Pons (tissue), 1 donor: ENCODE measurements around the gene CCNQ.

ENCODE experiments used
- DNase-seq: peaks from one replicate; pipeline ENCODE4 v3.0.0-alpha.2; 2016; ENCODE audit warnings: low spot score

CCNQ gene

DNA sequence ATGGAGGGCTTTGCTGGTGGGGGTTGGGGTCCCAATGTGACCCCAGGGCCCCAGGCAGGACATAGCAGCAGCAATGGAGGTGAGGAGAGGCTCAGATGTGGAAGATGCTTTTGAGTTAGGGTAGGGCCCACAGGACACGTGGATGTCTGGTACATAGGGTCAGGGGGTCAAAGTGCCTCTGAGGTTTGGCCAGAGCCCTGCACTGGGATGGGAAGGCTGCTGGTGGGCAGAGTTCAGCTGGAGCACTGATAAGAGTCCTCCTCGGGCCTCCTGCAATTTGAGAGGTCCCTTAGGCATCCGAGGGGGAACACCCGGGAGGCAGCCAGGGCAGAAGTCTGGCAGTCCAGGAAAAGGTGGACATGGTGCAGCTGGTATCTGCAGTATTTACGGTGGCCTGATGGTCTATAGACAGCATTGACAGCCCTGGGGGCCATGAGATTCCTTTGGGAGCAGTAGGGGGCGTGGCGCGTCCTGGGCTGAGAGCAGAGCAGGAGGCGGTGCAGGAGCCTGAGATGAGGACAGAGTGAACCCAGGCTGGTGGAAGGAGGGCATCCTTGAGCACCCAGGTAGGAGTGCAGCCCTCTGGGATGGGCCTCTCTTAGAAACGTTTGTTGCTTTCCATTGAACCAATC lies 22.6 kb downstream of the CCNQ start:
- DNase-seq = no peak

DNA sequence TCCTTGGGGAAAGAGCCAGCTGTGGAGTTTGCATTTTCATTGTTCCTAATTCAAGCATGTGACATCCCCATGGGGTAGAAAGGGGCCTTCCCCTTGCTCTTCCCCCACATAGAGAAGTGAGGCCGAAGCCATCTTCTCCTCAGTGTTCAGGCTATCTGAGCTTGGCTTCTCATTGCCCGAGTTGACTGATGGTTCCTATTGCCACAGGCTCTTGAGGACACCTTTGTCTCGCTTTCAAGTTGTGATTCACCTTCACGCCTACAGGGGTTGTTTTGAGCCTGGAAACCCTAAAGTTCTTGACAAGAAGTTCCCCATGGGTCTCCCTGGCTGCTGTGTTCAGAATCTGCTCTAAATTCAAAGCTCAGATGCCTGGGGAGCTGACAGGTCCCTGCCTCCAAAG lies 25.0 kb downstream of the CCNQ start:
- DNase-seq = no peak

DNA sequence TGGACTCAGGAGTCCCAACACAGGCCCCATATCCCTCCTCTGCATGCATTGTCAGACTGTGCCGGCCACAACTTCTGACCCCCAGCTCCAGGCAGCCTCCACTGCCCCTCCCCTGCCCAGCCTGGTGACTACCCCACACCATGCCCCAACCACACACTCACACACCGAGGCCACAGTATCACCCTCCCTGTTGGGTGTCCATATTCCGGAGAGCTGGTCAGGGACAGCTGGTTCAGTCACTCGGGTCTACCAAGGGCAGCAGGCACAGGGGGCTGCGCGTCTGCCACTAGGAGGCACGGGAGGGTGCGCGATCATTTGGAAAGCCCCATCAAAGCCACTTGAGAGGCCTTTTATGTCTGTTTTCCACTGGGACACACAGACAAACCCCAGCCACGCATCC lies 26.3 kb downstream of the CCNQ start:
- no peak for DNase-seq

DNA sequence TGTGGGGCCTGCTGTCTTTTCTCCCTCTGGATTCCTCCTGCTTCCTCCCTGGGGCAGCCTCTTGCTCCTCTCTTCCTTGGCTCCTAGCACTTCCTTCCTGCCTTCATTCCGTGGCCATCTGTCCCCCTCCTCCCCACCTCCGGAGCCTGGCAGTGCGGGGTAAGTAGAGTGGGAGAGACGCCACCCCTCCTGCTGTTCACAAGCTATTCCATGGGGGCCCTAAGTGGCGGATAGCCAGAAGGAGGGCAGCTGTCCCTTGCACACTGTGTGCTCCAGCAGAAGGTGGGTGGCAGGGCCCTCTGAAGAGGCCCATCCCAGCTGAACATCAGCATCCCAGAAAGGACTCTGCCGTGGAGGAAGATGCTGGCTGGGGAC lies 27.4 kb downstream of the CCNQ start:
- DNase-seq = no peak

DNA sequence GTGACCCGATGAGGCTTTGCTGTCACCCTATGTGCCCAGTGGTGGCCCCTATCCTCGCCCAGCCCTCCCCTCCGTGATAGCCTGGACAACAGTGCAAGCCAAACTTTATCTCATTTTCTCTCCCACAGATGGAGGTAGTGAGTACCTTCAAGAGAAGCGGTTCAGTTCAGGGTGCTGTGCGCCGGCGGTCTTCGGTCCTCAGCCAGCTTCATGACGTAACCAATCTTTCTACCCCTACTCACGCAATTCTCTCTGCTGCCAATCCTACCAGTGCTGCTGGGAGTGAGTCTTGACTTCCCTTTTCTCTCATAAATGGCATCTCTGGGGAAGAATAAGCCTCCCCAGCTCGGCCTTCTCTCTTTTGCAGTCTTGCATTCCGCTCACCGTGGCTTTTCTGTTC lies 29.5 kb downstream of the CCNQ start:
- DNase-seq = no peak

DNA sequence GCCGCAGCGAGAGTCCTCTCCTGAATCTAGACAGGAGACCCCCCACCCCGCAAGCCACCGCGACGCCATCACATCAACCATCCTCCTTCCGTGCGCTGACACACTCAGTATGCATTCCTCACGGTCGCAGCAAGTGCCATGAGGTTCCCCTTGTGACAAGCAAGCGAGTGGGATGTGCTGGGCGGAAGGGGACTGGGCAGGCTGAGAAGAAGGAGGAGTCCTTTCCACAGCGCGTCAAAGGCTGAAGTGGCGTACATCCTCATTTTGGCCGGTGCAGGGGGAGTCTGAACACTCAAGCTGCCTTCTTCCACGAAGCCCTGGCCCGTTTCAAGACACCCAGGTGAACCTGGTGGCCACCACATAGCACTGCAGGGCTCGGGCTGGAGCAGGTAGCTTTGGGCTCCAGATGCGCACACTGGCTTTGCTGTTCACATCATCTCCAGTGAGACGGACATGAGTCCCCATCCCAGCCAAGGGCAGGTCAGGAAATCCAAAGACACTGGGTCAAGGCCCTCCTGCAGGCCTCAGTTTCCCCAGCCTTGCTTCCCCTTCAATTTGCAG lies 30.4 kb downstream of the CCNQ start:
- no peak for DNase-seq

DNA sequence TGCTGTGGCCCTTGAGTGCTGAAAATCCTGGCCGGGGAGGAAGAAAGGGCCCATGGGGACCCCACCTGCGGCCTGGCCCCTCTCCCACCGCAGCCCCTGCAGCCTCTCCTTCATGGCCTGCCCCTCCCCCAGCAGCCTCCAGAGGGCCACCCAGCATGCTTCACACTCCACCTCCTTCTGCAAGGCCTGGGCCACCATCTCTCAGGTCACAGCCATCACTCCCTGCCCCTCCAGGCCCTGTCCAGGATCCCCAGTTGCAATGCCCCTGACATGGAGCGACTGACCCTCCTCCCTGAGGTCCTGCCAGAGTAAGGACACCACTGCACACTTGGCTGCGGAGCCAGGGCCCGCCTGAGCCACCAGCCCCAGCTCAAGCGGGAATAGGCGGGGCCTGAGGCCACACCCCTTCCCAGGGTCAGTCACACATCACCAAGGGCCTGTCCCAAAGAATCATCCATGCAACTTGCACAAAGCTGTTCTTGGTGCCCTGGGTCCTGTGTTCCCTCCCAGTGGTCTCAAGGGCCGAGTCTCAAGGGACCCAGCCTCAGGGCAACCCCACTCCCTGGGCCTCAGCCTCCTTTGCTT lies 32.9 kb downstream of the CCNQ start:
- no peak for DNase-seq

DNA sequence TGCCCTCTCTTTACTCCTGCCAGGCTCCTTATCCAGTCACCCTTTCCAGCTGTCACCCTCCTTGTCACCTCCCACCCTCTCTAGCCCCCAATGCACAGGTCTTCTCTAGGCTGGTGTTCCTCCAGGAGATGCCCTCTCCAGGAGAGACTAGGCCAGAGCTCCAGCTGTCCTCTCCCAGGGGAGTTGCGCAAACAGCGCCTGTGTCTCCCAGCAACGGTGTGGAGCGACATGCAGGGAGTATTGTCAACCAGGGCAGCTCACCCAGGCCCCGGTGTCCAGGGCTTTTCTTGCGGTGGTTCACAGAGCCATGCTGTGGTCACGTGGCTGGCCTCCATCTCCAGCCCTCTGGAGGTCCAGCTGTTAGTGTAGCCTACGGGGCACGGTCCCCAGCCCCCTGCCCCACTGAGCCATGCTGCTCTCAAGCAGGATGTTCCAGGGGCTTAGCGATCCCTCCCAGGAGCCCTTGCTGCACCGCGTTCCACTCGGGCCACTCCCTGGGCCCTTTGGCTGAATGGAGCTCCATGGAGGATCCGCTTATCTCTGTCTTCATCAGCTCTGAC lies 34.8 kb downstream of the CCNQ start:
- no peak for DNase-seq

DNA sequence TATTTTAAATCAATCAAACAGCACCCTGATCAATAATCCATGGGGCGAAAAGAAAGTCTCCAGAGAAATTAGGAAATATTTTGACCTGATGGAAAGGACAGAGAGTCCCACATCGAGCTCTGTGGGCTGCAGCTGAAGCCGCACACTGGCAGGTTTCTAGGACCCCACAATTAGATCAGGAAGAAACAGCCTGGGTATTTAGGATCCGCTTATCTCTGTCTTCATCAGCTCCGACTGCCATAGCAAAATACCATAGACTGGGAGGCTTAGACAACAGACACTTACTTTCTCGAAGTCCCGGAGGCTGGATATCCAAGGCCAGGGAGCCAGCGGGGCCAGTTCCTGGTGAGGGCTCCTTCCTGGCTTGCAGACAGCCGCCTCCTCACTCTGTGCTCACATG lies 36.4 kb downstream of the CCNQ start:
- no peak for DNase-seq

DNA sequence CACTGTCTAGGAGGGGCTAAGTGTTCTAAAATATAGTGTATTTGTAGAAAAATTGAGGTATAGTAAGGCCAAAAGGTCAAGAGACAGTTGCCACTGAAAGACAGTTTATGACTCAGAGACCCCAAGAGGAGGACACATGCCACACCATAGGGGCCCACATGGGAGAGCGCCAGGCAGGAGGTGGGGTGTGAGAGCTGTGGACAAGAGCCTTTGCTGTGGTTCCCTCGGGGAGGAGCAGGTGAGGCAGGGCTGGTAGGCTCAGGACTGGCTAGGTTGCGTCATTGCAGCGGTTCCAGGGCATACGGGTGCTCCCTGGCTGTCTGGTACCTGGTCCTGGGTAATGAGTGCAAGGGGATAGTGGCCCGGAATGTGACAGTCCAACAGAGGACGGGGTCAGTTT lies 37.6 kb downstream of the CCNQ start:
- DNase-seq = no peak

DNA sequence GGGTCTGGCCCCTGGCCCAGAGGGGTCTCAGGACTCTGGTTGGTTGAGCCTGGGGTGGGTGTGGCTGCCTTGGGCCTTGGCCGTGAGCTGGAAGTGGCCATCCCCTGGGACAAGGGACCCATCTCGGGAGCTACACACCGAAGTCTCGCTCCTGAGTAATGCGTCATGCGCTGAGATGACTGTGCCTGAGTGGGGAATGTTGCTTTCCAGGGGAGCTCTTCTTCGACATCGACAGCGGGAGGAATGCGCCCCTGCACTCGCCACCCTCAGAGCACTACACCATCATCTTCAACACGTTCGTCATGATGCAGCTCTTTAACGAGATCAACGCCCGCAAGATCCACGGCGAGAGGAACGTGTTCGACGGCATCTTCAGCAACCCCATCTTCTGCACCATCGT lies 38.5 kb downstream of the CCNQ start:
- DNase-seq = no peak

DNA sequence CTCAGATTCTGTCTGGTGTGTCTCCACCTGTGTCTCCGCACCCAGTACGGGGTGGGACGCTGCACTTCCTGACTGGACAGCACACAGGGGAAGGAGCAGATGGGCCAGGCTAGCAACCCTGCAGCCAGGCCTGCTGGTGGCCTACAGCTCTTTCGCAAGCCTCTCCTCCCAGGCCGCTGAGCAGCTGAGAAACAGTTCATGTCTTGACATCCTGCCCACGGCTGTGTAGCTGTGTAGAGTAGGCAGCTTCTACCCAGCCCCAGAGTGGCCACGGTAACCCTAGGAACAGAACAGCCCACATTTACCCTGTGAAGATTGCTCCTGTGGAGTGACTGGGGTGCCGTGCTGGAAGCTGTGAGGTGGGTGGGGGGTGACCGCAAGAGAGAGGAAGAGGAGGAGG lies 38.9 kb downstream of the CCNQ start:
- DNase-seq = no peak

DNA sequence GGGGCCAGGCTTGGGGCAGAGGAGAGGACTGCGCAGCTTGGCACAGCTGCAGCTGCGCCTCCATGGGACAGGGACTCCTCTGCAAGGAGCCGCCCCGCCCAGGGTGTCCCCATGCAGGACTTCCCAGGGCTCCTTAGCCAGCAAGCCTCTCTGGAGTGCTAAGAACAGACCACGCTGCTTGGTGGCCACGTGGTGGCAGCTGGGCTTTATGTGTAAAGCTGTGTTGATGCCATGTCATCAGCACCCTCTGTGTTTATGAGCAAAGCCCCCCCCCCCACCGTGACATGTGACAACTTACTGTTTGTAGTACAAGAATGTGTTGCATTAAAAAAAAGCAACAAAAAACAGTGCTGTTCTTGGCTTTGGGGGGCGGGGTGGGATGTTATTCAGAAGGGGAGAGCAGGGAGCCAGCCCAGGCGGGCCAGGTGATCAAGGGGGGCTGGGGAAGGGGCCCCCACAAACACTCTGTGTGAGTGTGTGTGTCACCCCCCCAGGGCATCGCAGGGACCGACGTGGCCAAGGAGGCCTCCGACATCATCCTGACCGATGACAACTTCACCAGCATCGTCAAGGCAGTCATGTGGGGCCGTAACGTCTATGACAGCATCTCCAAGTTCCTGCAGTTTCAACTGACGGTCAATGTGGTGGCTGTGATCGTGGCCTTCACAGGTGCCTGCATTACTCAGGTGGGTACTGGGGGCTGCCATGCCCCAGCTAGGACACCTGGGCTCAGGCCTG lies 41.2 kb downstream of the CCNQ start:
- DNase-seq = no peak

DNA sequence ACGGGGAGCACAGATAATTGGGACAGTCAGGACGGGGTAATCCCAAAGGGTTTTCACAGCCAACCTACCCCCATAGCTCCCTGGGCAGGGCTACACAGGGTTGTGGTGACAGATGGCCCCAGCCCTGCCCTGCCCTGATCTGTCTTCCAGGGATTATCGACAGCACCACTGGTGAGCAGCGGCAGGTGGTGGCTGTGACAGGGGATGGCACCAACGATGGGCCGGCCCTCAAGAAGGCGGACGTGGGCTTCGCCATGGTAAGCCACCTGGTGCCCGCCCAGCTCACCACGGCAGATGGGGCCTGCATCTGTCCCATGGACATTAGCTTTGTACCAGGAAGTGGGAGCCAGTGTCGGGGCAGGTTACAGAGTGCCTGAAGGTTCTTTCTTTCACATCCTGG lies 42.2 kb downstream of the CCNQ start:
- DNase-seq = no peak

DNA sequence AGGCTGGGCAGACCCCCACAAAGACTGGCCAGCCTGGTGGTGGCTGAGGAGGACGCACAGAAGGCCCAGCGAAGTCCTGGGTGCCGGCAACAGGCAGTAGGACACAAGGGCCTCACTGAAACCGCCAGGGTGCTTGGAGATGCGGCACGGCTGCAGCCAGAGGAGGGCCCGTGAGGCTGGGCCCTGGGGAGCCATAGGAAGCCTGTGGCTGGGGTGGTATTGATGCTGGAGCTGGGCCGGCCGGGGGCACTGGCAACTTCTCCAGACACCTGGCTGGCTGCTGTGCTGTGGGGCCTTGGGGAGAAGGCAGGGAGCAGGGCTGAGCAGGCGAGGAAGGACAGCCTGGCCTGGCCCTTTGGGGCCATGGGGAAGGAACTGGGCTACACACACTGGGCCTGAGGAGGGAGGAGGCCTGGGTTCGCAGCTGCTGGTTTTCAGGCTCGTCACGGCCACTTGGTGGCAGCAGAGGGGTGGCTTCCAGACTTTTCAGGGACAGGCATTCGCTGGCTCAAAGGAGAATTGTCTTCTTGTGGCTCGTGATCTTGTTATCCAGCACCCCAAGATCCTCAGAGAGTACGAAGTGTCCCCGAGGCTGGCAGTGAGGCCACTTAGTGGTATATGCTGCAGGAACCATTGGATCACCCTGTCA lies 44.3 kb downstream of the CCNQ start:
- DNase-seq = peak; percentile 83

DNA sequence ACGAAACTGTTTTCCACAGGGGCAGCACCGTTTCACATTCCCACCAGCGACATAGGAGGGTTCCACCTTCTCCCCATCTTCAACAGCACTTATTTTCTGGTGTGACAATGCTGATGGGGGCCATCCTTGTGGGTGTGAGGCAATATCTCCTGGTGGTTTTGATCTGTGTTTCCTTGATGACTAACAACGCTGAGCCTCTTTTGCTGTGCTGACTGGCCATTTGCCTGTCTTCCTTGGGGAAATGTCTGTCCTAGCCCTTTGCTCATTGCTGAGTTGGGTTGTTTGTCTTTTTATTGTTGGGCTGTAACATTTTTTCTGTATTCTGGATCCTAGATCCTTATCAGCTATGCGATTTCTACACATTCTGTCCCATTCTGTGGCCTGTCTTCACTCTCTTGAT lies 47.8 kb downstream of the CCNQ start:
- no peak for DNase-seq

DNA sequence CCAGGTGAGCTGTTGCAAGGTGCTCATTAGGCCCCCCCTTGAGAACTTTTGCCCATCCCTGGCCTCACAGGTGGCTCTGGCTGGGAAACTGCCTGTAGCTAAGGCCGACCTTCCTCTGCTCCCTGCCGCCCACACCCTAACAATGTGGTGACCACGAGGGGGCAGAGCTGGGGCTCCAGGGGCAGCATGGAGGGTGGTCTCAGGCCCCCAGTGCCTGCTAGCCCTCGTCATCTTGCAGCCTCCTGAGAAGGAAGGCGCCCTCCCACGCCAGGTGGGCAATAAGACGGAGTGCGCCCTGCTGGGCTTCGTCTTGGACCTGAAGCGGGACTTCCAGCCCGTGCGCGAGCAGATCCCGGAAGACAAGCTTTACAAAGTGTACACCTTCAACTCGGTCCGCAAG lies 49.1 kb downstream of the CCNQ start:
- no peak for DNase-seq

DNA sequence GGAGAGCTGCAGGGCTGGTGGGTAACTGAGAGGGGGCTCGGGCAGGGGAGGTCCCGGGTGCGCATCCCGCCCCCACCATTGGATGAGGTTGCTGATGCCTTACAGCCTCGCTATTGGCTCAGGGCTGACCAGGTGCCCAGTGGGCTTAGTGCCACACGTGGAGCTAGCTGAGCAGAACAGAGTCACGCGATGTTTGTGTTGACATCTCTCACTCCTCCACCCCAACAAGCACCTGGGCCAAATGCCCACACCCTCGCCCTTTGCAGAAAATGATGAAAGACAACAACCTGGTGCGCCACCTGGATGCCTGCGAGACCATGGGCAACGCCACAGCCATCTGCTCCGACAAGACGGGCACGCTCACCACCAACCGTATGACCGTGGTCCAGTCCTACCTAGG lies 49.7 kb downstream of the CCNQ start:
- no peak for DNase-seq

DNA sequence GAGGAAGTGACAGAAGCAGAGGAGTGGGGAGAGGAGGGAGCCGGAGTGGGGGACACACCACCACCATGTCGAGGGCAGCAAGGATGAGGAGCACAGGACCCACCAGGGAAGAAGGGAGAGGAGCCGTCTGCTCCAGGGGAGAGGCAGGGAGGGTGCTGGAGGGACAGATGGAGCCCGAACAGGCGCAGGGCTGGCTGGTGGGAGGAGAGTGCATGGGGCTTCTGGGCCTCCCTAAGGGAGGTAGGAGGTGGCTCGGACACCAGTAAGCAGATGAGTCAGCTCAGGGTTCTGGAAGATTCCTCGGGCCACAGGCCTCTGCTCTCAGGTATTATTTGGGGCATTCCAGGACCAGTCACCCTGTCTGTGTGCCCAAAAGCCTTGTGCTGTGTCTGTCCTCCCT lies 51.7 kb downstream of the CCNQ start:
- DNase-seq = no peak

DNA sequence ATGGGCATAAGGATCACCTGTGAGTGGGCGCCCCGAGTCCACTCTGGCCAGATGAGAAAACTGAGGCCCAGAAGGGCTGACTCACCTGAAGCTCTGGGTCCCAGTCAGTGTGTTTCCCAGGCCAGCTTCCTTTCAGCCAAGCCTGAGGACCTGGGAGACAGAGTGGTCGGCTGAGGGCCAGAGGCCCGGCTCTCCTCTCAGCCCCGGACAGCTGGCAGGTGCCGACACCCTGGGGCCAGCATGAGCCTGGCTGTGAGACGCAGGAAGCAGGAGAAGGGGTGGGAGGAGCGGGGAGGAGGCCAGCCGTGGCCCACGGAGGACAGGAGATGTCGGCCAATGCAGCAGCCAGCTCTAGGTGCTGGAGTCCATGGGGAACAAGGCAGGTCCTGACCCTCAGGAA lies 52.6 kb downstream of the CCNQ start:
- no peak for DNase-seq

DNA sequence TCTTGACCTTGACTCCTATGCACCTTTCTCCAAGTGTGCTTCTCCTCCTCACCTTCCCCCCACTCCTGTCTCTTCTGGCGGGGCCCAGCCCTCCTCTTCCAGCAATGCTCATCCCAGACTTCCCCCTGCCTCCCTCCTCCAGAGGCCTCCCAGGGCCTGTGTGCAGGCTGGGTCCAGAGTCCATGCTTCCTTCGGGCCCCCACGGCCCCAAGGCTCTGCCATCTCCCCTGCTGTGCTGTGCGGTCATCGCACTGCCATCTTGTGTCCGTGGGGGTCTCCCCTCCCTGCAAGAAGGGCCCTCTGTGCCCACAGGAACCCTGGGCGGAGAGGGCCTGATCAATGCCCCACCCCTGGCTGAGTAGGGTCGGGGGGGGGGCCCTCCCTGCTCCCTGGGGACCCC lies 54.2 kb downstream of the CCNQ start:
- DNase-seq = no peak

DNA sequence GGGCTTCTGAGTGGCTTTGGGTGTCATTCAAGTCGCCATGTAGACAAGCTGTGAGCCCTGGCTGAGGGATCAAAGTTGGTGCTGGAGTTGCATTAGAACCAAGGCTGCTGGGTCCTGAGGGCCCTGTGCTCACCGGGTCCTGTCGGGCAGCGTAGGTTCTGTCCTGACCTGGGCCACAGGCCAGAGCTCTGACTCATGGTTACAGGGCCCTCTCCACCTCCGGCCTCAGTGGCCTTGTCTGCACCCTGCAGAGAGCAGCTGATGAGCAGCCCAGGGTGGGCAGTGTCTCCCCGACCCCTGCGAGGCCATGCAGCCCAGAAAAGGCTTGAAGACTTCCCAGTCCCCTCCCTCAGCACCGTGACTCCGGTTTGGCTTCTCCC lies 59.0 kb downstream of the CCNQ start:
- no peak for DNase-seq
